ENCODE data around the gene SALL3. TPM values are rescaled to one million over a fixed set of nuclear protein-coding genes. Genes with fewer than 3 reads are reported as not detected.
A peak's percentile ranks its signal among the peaks of the same experiment; 100 is the strongest.

The SALL3 gene
- total and polyA plus RNA-seq, 2 of the 8 experiments (the other 6 are each of a cell fraction or from before 2014, with no cell fraction given): 10.5 to 46.4 TPM

- H2BK12ac ChIP-seq (ENCODE audit: low read depth, low read length): peak overlapping the region; percentile 20; the same call in 1 of the 2 replicates
- H2AK5ac ChIP-seq (ENCODE audit: low read depth, low read length): no peak overlapping the region
- no peak overlapping the region for H3K23ac ChIP-seq (ENCODE audit: insufficient read length)
- H3K4me1 ChIP-seq (replicated peaks in 1 of 4; ENCODE audit: control insufficient read depth in 3 of 4, insufficient read depth in 4 of 4, low read length in 3 of 4): peaks cover 9 to 34% (median 25%) of the 10 kb centered on the region in 4 experiments
- no peak overlapping the region for H2BK120ac ChIP-seq (replicated peaks; ENCODE audit: low read depth, low read length)
- DNase-seq (ENCODE audit: low read depth in 1 of 2, low spot score in 2 of 2): no peak
- FAIRE-seq: no peak
- H3K23me2 ChIP-seq (ENCODE audit: low read depth, low read length): peaks cover 23% of the 10 kb centered on the region; the same call in 1 of the 2 replicates
- no peak overlapping the region for H4K91ac ChIP-seq (replicated peaks; ENCODE audit: insufficient read length, low read length)
- peak overlapping the region; percentile 36 for H3K4ac ChIP-seq (replicated peaks; ENCODE audit: insufficient read length, low read depth, low read length)
- H2BK20ac ChIP-seq (ENCODE audit: low read length): peak overlapping the region; percentile 32; the same call in 1 of the 2 replicates
- peaks cover 0 to 2% (median 0%) of the 10 kb centered on the region in 4 experiments; a peak in 1 of 8 replicates for H3K36me3 ChIP-seq (ENCODE audit: control insufficient read depth in 2 of 4, insufficient read depth in 4 of 4, low read length in 3 of 4)
- H3K27ac ChIP-seq (ENCODE audit: low read depth, low read length): no peak overlapping the region
- no peak overlapping the region for H2AFZ ChIP-seq (ENCODE audit: low read length)
- ChIA-PET POLR2A (ENCODE audit: partially characterized antibody) (no interaction called here), CTCF (ENCODE audit: partially characterized antibody) (interaction anchor here (1.3 to 1.7 kb wide), 2 partner anchors 10 to 207 kb away, joined by 3 to 5 read pairs; no protein-coding TSS in a partner anchor)
- H3K4me2 ChIP-seq (ENCODE audit: insufficient read depth in 1 of 2, low read depth in 2 of 2, low read length in 2 of 2): peak overlapping the region; percentile 65 to 92
- peaks cover 54 to 70% (median 65%) of the 10 kb centered on the region in 4 experiments for H3K27me3 ChIP-seq (replicated peaks in 1 of 4; ENCODE audit: control insufficient read depth in 3 of 4, extremely low read depth in 1 of 4, insufficient read depth in 3 of 4, low read length in 3 of 4)
- no peak overlapping the region for H3K9ac ChIP-seq (replicated peaks in 1 of 4; ENCODE audit: extremely low read depth in 1 of 4, low read depth in 3 of 4, low read length in 3 of 4)
- no peak overlapping the region for H4K8ac ChIP-seq (ENCODE audit: extremely low read depth, insufficient read depth, low read length)
- H3K4me3 ChIP-seq (ENCODE audit: extremely low read depth in 1 of 4, insufficient read depth in 2 of 4, low read depth in 3 of 4, low read length in 4 of 4): peak overlapping the region; percentile 13 to 93 (median 44); a peak in 6 of 8 replicates
- H3K18ac ChIP-seq (ENCODE audit: extremely low read depth, low read length): peak overlapping the region; percentile 25; the same call in 1 of the 2 replicates
- no peak overlapping the region for H2BK5ac ChIP-seq (ENCODE audit: low read depth, low read length)
- H2BK15ac ChIP-seq (ENCODE audit: low read length): 0 out of 2 replicates have a peak overlapping the region, but pooled peaks have one; percentile 72
- no peak overlapping the region for H3K56ac ChIP-seq (replicated peaks; ENCODE audit: insufficient read length, low read depth, low read length)
- WGBS, 2 experiments (ENCODE audit: extremely low coverage in 1 of 2, insufficient coverage in 1 of 2, insufficient read length in 1 of 2, insufficient replicate concordance in 2 of 2, low coverage in 1 of 2, low lambda C conversion rate in 2 of 2, missing lambda C conversion rate in 1 of 2): 4% methylated on average over 51 of the region's 51 CpGs; no CpG with 5 or more reads in 1 of the 2 experiments
- H4K20me1 ChIP-seq (replicated peaks in 1 of 2; ENCODE audit: control insufficient read depth in 1 of 2, insufficient read depth in 2 of 2, low read length in 2 of 2): peaks cover 1 to 12% of the 10 kb centered on the region in 2 experiments
- no peaks in the 10 kb centered on the region for H3K79me1 ChIP-seq (ENCODE audit: low read depth, low read length)
- no peak overlapping the region for H3K14ac ChIP-seq (ENCODE audit: insufficient read length)
- no peak overlapping the region for H4K5ac ChIP-seq (ENCODE audit: insufficient read length, low read depth, low read length)
- H3K79me2 ChIP-seq (ENCODE audit: control insufficient read depth in 1 of 2, insufficient read depth in 2 of 2, low read length in 2 of 2): peaks cover 0 to 17% of the 10 kb centered on the region in 2 experiments; a peak in 3 of 4 replicates
- H3K9me3 ChIP-seq (ENCODE audit: insufficient read depth in 2 of 2, low read depth in 1 of 2, low read length in 1 of 2): no peaks in the 10 kb centered on the region
- no peak for TF ChIP-seq KDM1A (IDR thresholded peaks at IDR 0.05; ENCODE audit: borderline replicate concordance, low read length)
- TF ChIP-seq SUZ12 (IDR thresholded peaks at IDR 0.05; ENCODE audit: low read length): peak; percentile 98
- TF ChIP-seq EZH2 (IDR thresholded peaks at IDR 0.05; ENCODE audit: low read depth, low read length, severe bottlenecking): peak; percentile 97
- no peak for TF ChIP-seq BRCA1 (IDR thresholded peaks at IDR 0.05; ENCODE audit: low read depth, low read length)
- TF ChIP-seq NANOG (IDR thresholded peaks at IDR 0.05; ENCODE audit: insufficient read depth, low read depth, low read length, poor library complexity, severe bottlenecking): no peak
- TF ChIP-seq, protein P1, sequence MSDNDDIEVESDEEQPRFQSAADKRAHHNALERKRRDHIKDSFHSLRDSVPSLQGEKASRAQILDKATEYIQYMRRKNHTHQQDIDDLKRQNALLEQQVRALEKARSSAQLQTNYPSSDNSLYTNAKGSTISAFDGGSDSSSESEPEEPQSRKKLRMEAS (IDR thresholded peaks at IDR 0.05): no peak
- TF ChIP-seq KDM4A (IDR thresholded peaks at IDR 0.05; ENCODE audit: low read depth, low read length, severe bottlenecking): peak; percentile 14
- TF ChIP-seq SAP30 (IDR thresholded peaks at IDR 0.05; ENCODE audit: insufficient read depth, insufficient replicate concordance, low read length): no peak
- TF ChIP-seq MAFK (IDR thresholded peaks at IDR 0.05; ENCODE audit: low read depth, low read length): no peak
- no peak for TF ChIP-seq JUND (IDR thresholded peaks at IDR 0.05; ENCODE audit: low read length)
These were observed 2.6 kb upstream of the SALL3 start for GRCh38 chr18:78976765-78977636.

Measured in H1 (cell line).